ENCODE data around the gene CYB5RL.
"Not testable (repeated sequence)": the region's sequence is repeated elsewhere in the genome, so short reads cannot be mapped to it uniquely, and the experiment has no call there.

Gene CYB5RL

GRCh38 chr1:54186056-54186455 is 13.8 kb downstream of the CYB5RL start:
- DNase-seq, result no peak

GRCh38 chr1:54180701-54181360 is 19.0 kb downstream of the CYB5RL start:
- no peak for DNase-seq

GRCh38 chr1:54178296-54179070 is 21.3 kb downstream of the CYB5RL start:
- no peak for DNase-seq

GRCh38 chr1:54177726-54178125 is 22.1 kb downstream of the CYB5RL start:
- no peak for DNase-seq

GRCh38 chr1:54176621-54177327 is 23.1 kb downstream of the CYB5RL start:
- DNase-seq, result no peak

GRCh38 chr1:54174106-54174505 is 25.7 kb downstream of the CYB5RL start:
- DNase-seq, result no peak

- DNase-seq, result no peak
Measured at GRCh38 chr1:54173681-54174080, 26.1 kb downstream of the CYB5RL start.

GRCh38 chr1:54172614-54173599 is 26.9 kb downstream of the CYB5RL start:
- no peak for DNase-seq

GRCh38 chr1:54171606-54172005 is 28.2 kb downstream of the CYB5RL start:
- no peak for DNase-seq

- DNase-seq, result no peak
Measured at GRCh38 chr1:54171016-54171415, 28.8 kb downstream of the CYB5RL start.

- no peak for DNase-seq
Measured at GRCh38 chr1:54169068-54169467, 30.8 kb downstream of the CYB5RL start.

GRCh38 chr1:54168206-54168965 is 31.4 kb downstream of the CYB5RL start:
- no peak for DNase-seq

- no peak for DNase-seq
Measured at GRCh38 chr1:54167422-54168139, 32.2 kb downstream of the CYB5RL start.

GRCh38 chr1:54166357-54166756 is 33.5 kb downstream of the CYB5RL start:
- DNase-seq, result not testable (repeated sequence)

- no peak for DNase-seq
Measured at GRCh38 chr1:54165146-54165545, 34.7 kb downstream of the CYB5RL start.

- no peak for DNase-seq
Measured at GRCh38 chr1:54163573-54163972, 36.3 kb downstream of the CYB5RL start.

GRCh38 chr1:54163051-54163450 is 36.8 kb downstream of the CYB5RL start:
- DNase-seq, result no peak

GRCh38 chr1:54161495-54162168 is 38.2 kb downstream of the CYB5RL start:
- no peak for DNase-seq

- no peak for DNase-seq
Measured at GRCh38 chr1:54160351-54160750, 39.5 kb downstream of the CYB5RL start.

GRCh38 chr1:54159733-54160316 is 40.0 kb downstream of the CYB5RL start:
- no peak for DNase-seq
